MG63 (cell line): Measurements from ENCODE around the gene HOXD8. TPM values are rescaled to one million over a fixed set of nuclear protein-coding genes. Genes with fewer than 3 reads are reported as not detected.

Experiments used
- DNase-seq: peaks from one replicate; pipeline ENCODE4 v3.0.0-alpha.2; 2020
- H3K27me3 ChIP-seq: fragments of 250-450 bp; sonication (Bioruptor Pico); 2 replicates; pipeline ENCODE4 v1.5.1; 2020; ENCODE audit warnings: mild to moderate bottlenecking, moderate library complexity
- H3K36me3 ChIP-seq: fragments of 250-450 bp; sonication (Bioruptor Pico); 2 replicates; pipeline ENCODE4 v1.5.1; 2020; ENCODE audit warnings: mild to moderate bottlenecking, moderate library complexity
- H3K4me3 ChIP-seq: fragments of 250-450 bp; sonication (Bioruptor Pico); 2 replicates; pipeline ENCODE4 v1.5.1; 2020; ENCODE audit warnings: mild to moderate bottlenecking, moderate library complexity
- H3K9me3 ChIP-seq: fragments of 250-450 bp; sonication (Bioruptor Pico); 2 replicates; pipeline ENCODE4 v1.5.1; 2020; ENCODE audit warnings: mild to moderate bottlenecking, moderate library complexity
- total RNA-seq: library from RNA; depleted of rRNA; stranded (reverse); fragments of >200 nt; shearing (Covaris generic); gene quantifications from 2 replicates; pipeline ENCODE4 v1.2.3, GENCODE V29; 2014; ENCODE audit warnings: low replicate concordance

Gene HOXD8
- total RNA-seq, 1 experiment from 2014 or later = 15.5 TPM

DNA sequence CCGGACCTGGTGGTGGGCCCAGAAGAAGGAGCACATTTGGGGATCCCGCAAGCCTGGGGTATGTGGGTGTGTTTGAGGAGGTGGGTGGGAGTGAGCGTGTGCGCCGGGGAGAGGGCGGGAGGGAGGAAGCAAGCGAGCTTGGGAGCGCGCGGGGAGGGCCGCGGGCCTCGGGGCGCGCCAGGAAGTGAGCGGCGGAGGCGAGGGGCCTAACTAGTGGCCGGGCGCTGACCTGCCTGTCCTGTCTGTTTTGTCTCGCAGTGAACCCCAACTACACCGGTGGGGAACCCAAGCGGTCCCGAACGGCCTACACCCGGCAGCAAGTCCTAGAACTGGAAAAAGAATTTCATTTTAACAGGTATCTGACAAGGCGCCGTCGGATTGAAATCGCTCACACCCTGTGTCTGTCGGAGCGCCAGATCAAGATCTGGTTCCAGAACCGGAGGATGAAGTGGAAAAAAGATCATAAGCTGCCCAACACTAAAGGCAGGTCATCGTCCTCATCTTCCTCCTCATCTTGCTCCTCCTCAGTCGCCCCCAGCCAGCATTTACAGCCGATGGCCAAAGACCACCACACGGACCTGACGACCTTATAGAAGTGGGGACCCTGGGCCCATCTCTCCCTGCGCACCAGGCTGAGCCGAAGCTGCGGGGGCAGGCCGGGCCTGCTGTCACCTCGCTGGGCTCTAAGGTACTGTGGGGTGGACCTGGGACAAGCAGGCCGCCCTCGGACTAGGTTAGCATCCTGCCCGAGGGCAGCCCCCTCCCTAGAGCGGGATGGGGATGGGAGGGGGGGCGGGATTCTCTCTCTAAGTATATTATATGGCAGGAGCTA lies 23.1 kb downstream of the HOXD8 start:
- DNase-seq = no peak
- Histone ChIP-seq H3K27me3 (no peaks in the 10 kb centered on the region), H3K4me3 (no peak overlapping the region), H3K36me3 (no peaks in the 10 kb centered on the region), H3K9me3 (no peaks in the 10 kb centered on the region; the same call in 1 of the 2 replicates)

DNA sequence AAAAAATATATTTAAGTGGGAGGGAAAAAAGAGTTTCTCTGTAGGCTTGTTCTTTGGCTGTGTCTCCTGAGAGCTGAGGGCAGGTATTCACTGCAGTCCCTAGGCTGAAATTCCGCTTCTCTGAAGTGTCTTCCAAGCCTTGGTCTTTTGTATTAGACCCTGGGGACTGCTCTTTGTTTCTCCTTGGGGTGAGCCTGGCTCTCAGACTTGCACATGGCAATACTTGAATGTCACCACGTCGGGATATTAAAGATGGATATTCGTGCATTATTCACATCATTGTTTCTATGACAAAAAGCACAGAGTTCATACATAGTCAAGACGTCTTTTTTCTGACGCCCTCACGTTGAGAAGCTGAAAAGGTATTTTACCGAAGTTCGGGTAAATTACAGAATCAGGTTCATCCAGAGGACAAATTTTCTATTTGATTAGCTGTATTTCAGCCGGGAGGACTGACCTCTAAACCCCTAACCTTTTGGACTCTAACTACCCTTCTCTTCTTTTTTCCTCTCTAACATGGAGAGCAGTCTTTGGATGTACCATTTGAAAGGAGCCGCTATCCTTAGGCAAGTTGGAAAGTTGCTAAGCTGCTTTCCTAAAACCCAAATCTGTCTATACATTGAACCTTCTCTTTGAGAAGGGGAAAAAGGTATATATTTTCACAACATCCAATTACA lies 25.2 kb downstream of the HOXD8 start:
- Histone ChIP-seq H3K4me3 (no peak overlapping the region), H3K36me3 (no peaks in the 10 kb centered on the region), H3K27me3 (no peaks in the 10 kb centered on the region), H3K9me3 (no peaks in the 10 kb centered on the region; the same call in 1 of the 2 replicates)
- no peak for DNase-seq

DNA sequence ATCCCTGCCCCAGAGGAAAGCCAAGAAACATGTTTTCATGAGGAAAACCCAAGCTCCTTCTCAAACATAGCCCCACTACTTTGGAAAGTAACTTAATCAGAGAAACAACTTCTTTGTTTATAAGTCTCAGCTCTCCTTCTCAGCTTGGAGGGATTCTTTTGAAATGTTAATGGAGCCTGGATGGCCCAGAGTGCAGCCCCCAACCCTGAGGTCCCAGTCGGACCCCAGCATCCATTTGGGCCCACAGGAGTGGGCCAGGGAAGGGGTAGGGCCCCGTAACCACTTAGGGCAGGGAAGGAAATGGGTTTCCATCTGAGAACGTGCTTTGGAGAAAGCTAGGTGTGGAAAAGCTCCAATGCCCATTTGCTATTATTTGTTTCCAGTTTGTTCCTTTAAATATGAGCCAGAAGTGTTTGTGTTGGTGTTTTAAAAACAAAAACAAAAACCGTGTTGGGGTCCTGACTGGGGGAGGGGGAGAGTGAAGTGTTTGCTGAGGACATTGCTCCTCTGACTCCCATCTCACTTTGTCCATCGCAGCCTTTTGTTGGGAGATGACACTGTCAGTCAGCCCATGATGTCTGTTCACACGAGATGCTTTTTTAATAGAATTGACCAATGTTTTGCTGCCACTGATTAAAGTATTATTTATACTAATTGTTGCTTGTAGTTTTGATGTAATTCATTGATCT lies 26.0 kb downstream of the HOXD8 start:
- H3K36me3 ChIP-seq = no peaks in the 10 kb centered on the region
- DNase-seq = no peak
- no peak overlapping the region for H3K4me3 ChIP-seq
- no peaks in the 10 kb centered on the region for H3K27me3 ChIP-seq
- H3K9me3 ChIP-seq = no peaks in the 10 kb centered on the region; the same call in 1 of the 2 replicates

DNA sequence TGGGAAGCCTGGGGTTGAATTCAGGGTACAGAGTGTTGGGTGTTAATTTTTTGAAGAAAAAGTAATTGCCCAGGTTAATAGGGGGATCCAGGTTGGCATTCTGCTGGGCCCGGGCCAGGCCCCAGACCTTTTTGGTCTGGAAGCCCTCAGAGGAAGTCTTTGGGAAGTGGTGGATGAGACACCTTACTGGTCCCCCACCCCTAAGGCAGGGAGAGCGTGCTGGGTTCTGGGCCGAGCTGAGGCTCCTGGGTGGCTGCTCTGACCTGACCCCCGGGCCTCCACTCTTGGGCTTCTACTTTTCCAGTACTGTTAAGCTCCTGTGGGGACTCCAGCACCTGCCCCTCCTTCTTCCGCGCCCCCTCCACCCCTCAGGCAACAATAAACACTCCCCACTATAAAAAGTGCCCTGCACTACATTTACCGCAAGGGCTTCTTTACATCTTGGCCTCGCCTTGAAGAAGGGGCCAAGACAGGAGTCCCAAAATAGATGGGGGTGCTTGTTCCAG lies 26.8 kb downstream of the HOXD8 start:
- Histone ChIP-seq H3K36me3 (no peaks in the 10 kb centered on the region), H3K27me3 (no peaks in the 10 kb centered on the region), H3K9me3 (no peaks in the 10 kb centered on the region; the same call in 1 of the 2 replicates), H3K4me3 (no peak overlapping the region)
- DNase-seq = no peak

DNA sequence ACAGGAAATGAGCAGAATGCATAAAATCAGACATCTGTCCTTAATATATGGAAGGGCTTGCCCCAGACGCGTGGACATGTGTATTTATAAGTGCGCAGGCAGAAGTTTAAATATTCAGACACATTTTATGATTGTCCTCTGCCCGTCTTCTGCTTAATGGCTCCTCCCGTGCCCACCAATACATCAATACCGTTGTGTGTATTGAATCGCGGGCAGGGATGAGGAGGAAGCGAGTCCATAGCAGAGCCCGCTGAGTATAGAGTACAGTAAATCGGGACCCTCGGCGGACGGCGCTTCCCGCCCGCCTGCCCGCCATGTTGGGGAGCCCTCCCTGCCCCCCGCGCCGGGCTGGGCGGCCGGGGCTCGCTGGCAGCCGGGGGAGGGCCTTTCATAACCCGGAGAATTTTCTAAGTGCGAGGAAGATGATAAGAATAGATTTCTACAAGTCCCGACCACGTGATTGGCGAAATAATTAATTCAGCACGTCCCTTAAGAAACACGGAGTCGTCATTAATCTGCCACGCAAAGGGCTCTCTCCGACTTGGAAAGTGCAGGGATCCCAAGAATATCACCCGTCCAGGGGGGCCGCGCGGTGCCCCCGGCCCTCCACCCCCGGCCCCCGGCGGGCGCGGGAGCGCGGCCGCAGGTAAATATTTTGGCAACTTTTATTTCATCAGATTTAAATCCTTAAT lies 27.4 kb downstream of the HOXD8 start, which contains the start of gene HOXD3:
Gene HOXD3, plus strand, starts transcription at position 501 of the 692 bp plus-strand sequence. CDS start 11,808 bp downstream, outside the sequence.
- Histone ChIP-seq H3K27me3 (no peaks in the 10 kb centered on the region), H3K36me3 (no peaks in the 10 kb centered on the region), H3K9me3 (no peaks in the 10 kb centered on the region; the same call in 1 of the 2 replicates), H3K4me3 (no peak within 1 kb of the TSS)
- DNase-seq = no peak

DNA sequence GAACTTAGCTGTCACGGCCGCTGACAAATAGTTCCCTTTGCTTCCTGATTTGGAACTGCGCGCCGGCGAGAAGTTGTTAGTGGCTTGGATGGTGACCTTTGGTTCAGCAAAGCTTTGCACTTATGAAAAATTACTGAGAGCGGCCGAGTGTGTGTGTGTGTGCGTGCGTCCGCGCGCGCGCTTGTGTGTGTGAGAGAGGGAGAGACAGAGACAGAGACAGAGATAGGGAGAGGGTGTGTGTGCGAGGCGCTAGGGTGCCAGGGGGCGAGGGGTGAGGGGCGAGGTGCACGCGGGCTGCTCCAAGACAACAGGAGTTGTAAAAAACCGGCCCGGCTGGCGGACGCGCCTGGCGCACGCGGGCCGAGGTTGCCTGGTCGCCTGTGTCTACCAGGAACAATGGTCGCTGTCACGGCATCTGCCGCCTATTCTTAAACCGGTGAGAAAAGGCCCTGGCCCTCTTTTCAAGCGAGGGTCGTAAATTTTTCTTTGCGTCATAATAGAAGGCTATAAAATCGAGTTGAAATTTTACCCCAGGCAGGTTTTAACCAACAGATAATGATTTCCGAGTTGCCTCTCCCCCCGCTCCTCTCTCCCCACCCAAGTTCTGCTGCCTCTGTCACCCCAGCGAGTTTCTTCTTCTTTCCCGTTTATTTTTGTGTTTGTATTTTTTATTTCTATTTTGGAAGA lies 28.1 kb downstream of the HOXD8 start:
- Histone ChIP-seq H3K9me3 (no peaks in the 10 kb centered on the region; the same call in 1 of the 2 replicates), H3K4me3 (no peak overlapping the region), H3K36me3 (no peaks in the 10 kb centered on the region), H3K27me3 (no peaks in the 10 kb centered on the region)
- no peak for DNase-seq

DNA sequence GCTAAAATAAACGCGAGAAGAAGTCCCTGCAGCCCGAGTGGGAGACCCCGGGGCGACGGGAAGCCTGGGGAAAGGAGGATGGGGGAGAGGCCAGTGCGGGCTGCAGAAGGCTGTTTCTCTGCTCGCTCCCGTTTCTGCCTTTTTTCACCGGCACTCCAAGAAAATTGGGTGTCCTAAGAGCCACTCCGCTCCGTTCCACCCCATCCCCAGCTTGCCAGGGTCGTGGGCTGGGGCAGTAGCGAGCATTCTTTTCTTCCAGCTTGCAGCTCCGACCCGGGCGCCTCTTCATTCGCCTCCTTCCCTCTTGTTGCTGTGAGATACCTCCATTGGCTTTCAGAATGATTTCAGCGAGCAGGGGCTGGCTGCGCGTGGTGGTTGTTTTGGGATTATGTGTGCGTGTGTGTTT lies 28.7 kb downstream of the HOXD8 start:
- Histone ChIP-seq H3K27me3 (no peaks in the 10 kb centered on the region), H3K9me3 (no peaks in the 10 kb centered on the region; the same call in 1 of the 2 replicates), H3K36me3 (no peaks in the 10 kb centered on the region), H3K4me3 (no peak overlapping the region)
- no peak for DNase-seq

DNA sequence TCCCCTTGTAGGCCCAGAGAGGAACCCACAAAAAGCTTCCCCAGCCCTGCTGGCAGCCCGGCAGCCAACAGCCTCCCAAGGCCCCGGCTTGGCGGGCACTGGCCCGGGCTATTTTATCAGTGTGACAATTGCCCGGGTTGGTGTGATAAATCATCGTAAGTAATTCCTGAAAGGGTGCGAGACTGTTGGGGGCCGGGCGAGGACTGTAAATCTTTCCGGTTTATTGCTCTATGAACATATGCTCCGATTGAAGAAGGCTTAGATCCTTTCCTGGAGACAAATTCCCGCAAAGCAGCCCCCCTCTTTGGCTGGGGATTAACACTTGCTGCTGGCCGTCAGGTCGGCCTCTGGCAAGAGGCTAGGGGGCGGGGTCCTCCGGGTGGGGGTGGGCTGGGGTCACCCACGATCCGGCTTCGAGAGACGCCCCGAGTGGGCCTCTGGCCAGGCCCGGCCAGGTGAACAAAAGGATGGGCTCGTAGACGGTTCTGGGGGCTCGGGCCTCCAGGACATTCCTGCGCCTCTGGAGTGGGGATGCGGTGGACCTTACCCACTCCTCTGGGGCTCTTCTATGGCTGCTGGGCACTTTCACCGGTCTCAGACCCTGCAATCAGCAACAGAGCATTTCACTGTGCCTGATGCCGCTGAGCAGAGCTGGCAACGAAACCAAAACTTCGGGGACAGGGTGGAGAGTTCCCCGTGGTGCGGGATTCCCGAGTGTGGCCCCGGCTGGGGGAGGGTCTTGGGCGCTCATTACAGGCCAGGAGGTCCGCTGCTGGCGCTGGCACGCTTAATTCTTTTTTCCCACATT lies 29.6 kb downstream of the HOXD8 start:
- Histone ChIP-seq H3K9me3 (no peaks in the 10 kb centered on the region; the same call in 1 of the 2 replicates), H3K36me3 (no peaks in the 10 kb centered on the region), H3K27me3 (no peaks in the 10 kb centered on the region), H3K4me3 (no peak overlapping the region)
- no peak for DNase-seq

DNA sequence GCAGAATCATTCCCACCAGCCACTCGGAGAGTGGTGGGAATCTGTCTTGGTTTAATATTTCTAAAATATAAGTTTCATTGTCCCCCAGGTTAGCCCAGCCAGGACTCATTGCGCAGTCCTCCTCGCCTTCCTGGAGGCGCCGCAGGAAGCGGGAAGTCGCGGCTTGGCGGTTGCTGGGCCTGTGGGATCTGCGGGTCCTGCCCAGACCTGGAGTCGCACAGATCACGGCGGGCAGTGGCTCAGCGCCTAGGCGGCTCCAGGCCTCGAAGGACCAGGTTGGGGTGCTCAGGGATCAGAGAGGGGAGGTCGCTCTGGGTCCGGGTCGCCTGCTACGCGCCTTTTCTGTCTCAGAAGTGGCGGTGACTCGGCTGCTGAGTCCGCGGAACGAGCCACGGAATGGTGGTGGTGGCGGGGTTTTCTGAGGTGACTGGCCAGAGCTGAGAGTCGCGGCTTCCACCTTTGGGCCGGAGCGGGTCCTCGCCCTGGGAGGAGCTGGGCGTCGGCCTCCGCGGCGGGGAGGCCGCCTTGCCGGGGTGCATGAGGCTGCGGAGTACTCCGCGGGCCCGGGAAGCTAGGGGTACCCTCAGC lies 30.3 kb downstream of the HOXD8 start:
- DNase-seq = no peak
- Histone ChIP-seq H3K27me3 (no peaks in the 10 kb centered on the region), H3K9me3 (no peaks in the 10 kb centered on the region; the same call in 1 of the 2 replicates), H3K36me3 (no peaks in the 10 kb centered on the region), H3K4me3 (no peak overlapping the region)

DNA sequence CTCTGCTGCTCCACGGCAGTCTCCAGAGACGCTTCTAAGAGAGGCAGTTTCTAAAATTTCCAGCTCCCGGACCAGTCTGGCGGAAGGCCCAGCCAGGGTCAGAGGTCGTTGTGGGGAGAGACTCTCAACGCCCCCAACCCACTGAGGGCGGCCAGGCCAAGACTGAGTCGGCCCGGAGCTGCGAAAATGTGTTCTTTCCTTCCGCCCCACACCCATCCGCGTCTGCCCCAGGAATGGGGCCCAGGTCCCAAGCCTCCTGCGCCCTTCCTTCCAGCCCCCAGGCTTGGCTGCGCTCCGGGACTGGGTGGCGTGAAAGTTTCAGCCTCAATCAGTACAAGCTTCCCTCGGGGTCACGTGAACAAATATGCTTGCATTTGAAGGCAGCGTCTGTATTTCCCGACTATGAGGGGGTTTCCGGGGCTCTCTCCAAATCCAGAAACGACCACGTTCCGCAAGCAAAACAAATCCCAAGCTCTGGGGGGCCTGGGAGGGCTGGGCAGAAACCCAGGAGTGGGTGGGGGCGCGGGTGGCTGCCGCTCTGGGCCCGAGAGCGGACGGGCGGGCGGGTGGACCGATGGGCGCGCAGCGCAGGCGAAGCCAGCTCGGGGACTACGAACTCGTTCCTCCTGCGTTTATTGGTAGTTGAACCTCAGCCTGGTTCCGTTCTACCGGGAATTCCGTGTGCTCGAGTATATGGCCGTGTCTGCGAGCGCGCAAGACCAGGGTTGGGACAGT lies 30.9 kb downstream of the HOXD8 start:
- H3K4me3 ChIP-seq = no peak overlapping the region
- H3K36me3 ChIP-seq = no peaks in the 10 kb centered on the region
- DNase-seq = no peak
- no peaks in the 10 kb centered on the region for H3K27me3 ChIP-seq
- no peaks in the 10 kb centered on the region for H3K9me3 ChIP-seq

DNA sequence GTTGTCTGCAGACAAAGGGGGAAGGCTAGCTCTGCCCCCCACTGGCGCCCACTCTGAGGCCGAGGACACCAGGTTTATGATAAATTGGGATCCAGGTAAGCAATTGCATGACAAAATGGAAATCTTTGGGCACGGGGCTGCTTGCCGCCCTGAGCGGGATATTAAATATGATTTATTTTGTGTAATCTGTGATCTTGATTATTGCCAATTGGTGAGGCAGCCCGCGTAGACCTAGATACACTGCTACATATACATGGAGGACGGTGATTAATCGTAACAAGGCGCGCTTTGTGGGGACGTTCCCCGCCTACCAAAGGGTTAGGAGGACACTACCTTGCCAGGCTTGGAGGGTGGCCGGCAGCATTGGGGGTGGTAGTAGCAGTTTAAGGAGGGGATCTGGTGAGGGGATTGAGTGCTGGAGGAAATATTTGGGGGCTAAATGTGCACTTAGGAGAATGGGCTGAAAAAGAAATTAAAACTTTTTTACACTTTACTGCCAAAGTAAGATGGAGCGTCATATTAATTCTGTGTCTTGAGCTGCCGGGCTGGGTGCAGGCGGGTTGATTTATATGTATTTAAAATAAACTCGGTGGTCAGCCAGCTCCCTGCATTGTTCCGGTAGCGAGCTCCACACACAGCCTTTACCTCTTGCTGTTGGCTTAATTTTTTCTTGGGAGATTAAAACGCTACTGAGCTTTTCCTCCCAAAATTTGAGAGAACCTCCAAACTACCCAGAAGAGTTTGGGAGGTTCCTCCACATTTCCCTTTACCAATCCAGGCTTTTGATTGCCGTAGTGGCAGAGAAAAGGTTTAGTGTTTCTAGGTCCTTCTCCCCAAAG lies 31.7 kb downstream of the HOXD8 start:
- no peaks in the 10 kb centered on the region for H3K9me3 ChIP-seq
- no peak for DNase-seq
- no peaks in the 10 kb centered on the region for H3K27me3 ChIP-seq
- H3K4me3 ChIP-seq = no peak overlapping the region
- no peaks in the 10 kb centered on the region for H3K36me3 ChIP-seq

DNA sequence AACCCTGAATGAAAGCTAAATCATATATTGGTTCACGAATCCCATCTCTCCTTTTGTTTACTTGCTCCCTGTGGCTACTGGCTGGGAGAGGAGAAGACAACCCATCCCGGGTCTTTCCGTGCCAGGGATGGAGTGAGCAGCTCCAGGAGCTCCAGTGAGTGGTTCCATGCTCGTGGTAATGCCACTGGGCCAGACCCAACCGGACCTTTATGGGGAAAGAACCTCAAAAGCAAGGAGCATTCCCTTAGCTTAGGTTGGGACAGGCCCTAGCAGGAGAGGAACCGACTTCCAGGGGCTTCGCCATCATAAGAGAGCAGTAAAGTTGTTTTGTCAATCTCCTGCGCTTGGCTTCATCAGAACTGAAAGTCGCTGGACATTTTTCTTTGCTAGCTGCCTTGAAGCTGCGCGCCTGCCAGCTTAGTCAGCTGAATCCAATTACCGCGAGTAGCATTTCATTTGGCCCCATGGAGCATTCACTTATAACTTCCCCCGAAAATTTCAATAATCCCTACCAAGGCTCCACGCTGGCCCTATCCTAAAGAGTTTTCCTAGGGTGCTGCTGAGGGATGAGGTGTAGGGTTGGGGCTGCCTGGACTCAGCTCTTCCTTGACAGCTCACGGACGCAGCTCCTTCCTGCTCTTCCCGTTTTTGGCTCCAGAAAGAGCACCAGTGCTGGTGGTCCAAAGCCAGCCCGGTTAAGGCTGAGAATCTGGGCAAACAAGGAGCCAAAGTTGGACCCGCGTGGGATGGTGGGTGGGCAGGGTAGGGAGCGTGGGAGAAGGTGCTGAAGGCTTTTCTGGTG lies 32.5 kb downstream of the HOXD8 start:
- Histone ChIP-seq H3K36me3 (no peaks in the 10 kb centered on the region), H3K4me3 (peak overlapping the region; percentile 11; the same call in 1 of the 2 replicates), H3K9me3 (no peaks in the 10 kb centered on the region), H3K27me3 (no peaks in the 10 kb centered on the region)
- peak; percentile 25 for DNase-seq
